OCI-LY7 (cell line): ENCODE results near the gene MVB12B. TPM values are rescaled to one million over a fixed set of nuclear protein-coding genes. Genes with fewer than 3 reads are reported as not detected.

ENCODE experiments used
- BruUV-seq: library from RNA; stranded (reverse); fragments of 400-500 nt; replicated peaks from 2 replicates; lab custom pipeline; 2021; lab: Mats Ljungman, UMichigan
- CTCF ChIA-PET: fragments of 300-600 bp; sonication (Branson Sonifier 250); formaldehyde crosslinking; loops from one replicate; lab custom pipeline; 2022; ENCODE audit warnings: antibody characterized with exemption; ENCODE audit not compliant: unreplicated experiment; lab: Charles Lee
- POLR2A ChIA-PET: fragments of 300-600 bp; sonication (Branson Sonifier 250); formaldehyde crosslinking; loops from one replicate; lab custom pipeline; 2022; ENCODE audit warnings: antibody characterized with exemption; lab: Charles Lee
- DNase-seq: peaks from one replicate; pipeline ENCODE4 v3.0.0-alpha.2; 2015; ENCODE audit warnings: low spot score
- H2AFZ ChIP-seq: fragments of 200-600 bp; sonication (generic), shearing (Covaris generic); 2 replicates; pipeline ENCODE4 v1.6.1; 2014; ENCODE audit warnings: mild to moderate bottlenecking, antibody characterized with exemption, low read length, moderate library complexity
- H3K27ac ChIP-seq: fragments of 200-600 bp; sonication (generic); 2 replicates; pipeline ENCODE4 v1.5.1; 2014; ENCODE audit warnings: mixed run types, low read depth, mild to moderate bottlenecking, moderate library complexity, low read length, inconsistent platforms; ENCODE audit not compliant: poor library complexity, severe bottlenecking
- H3K36me3 ChIP-seq: fragments of 200-600 bp; sonication (generic); 2 replicates; pipeline ENCODE4 v1.6.1; 2014; ENCODE audit warnings: mild to moderate bottlenecking, antibody characterized with exemption, low read length, moderate library complexity, mixed read lengths; ENCODE audit not compliant: insufficient read depth
- H3K4me1 ChIP-seq: fragments of 200-600 bp; sonication (generic); 2 replicates; pipeline ENCODE4 v1.5.1; 2014; ENCODE audit warnings: mild to moderate bottlenecking, low read length; ENCODE audit not compliant: insufficient read depth, poor library complexity, severe bottlenecking
- H3K4me2 ChIP-seq: fragments of 200-600 bp; sonication (generic); 2 replicates; pipeline ENCODE4 v1.6.1; 2014; ENCODE audit warnings: mild to moderate bottlenecking, low read length
- H3K4me3 ChIP-seq: fragments of 200-600 bp; sonication (generic); 2 replicates; pipeline ENCODE4 v1.5.1; 2014; ENCODE audit warnings: mild to moderate bottlenecking, low read depth, low read length; ENCODE audit not compliant: poor library complexity, severe bottlenecking
- H3K79me2 ChIP-seq: fragments of 200-600 bp; sonication (generic); 2 replicates; pipeline ENCODE4 v1.6.1; 2016; ENCODE audit warnings: low read depth, mild to moderate bottlenecking, low read length, moderate library complexity, mixed read lengths; ENCODE audit not compliant: insufficient read depth
- H3K9me2 ChIP-seq: fragments of 200-600 bp; sonication (generic); 2 replicates; pipeline ENCODE4 v1.6.1; 2016; ENCODE audit warnings: mild to moderate bottlenecking, low read length, mixed read lengths; ENCODE audit not compliant: insufficient read depth
- H3K9me3 ChIP-seq: fragments of 200-600 bp; sonication (generic); 2 replicates; pipeline ENCODE4 v1.6.1; 2014; ENCODE audit warnings: mild to moderate bottlenecking, mixed run types, low read length, mixed read lengths
- H4K20me1 ChIP-seq: fragments of 200-600 bp; sonication (generic); 2 replicates; pipeline ENCODE4 v1.6.1; 2014; ENCODE audit warnings: mild to moderate bottlenecking, antibody characterized with exemption, low read length, moderate library complexity, mixed read lengths; ENCODE audit not compliant: insufficient read depth
- EZH2phosphoT487 ChIP-seq: fragments of 200-600 bp; sonication (generic); IDR thresholded peaks from 2 replicates; pipeline ENCODE4 v1.6.1; 2018; ENCODE audit warnings: low read depth, borderline replicate concordance, mild to moderate bottlenecking, mixed run types, antibody characterized with exemption, low read length, moderate library complexity, mixed read lengths
- intact Hi-C: fragments of 100-400 bp; cut with micrococcal nuclease; formaldehyde crosslinking; loops from one replicate; pipeline ENCODE4 v1.10.0; 2022; ENCODE audit not compliant: unreplicated experiment
- total RNA-seq, 2 experiments: library from RNA; depleted of rRNA in 1 of 2; stranded (reverse); fragments of >200 nt in 1 of 2; shearing (Covaris generic) in 1 of 2; gene quantifications; 2 replicates each; pipeline ENCODE4 v1.2.3, GENCODE V29; 2014 to 2022
- TF ChIP-seq, protein P1 (sequence below): fragments of 200-600 bp; sonication (generic); conservative IDR thresholded peaks from 2 replicates; pipeline ENCODE4 v1.5.1; 2014; ENCODE audit warnings: mild to moderate bottlenecking, antibody characterized with exemption, low read length, moderate library complexity, mixed read lengths

The MVB12B gene
- total RNA-seq, 2 experiments from 2014 or later, result 1.3 TPM; not detected in 1

DNA sequence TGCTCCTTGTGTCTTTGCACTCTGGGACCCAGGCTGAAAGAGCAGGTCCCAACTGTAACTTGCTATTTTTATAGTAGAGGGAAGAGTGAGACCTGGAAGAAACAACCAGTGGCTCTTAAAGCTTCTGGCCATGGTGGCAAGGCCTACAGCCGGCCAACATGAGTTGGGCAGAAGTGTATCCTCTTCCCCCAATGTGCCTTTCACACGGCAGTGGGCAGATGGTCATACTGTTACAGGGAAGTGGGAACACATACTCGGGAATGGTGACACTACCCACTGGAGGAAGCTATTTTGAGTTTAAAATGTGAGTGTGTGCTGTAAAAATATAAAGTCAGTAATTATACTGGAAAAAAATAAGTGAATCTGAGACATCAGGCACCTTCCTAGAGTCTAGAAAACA is 116.0 kb downstream of the MVB12B start:
- no peak overlapping the region for H3K27ac ChIP-seq
- no peaks in the 10 kb centered on the region for H3K79me2 ChIP-seq
- CTCF ChIA-PET, result no interaction called here
- H3K9me3 ChIP-seq, result no peaks in the 10 kb centered on the region
- no TSS peak for BruUV-seq
- no peak overlapping the region for H3K4me3 ChIP-seq
- no peaks in the 10 kb centered on the region for H4K20me1 ChIP-seq
- DNase-seq, result no peak
- H3K4me2 ChIP-seq, result no peak overlapping the region
- H3K4me1 ChIP-seq, result no peaks in the 10 kb centered on the region
- H2AFZ ChIP-seq, result no peak overlapping the region
- intact Hi-C loops, result no loop called here
- TF ChIP-seq, protein P1, sequence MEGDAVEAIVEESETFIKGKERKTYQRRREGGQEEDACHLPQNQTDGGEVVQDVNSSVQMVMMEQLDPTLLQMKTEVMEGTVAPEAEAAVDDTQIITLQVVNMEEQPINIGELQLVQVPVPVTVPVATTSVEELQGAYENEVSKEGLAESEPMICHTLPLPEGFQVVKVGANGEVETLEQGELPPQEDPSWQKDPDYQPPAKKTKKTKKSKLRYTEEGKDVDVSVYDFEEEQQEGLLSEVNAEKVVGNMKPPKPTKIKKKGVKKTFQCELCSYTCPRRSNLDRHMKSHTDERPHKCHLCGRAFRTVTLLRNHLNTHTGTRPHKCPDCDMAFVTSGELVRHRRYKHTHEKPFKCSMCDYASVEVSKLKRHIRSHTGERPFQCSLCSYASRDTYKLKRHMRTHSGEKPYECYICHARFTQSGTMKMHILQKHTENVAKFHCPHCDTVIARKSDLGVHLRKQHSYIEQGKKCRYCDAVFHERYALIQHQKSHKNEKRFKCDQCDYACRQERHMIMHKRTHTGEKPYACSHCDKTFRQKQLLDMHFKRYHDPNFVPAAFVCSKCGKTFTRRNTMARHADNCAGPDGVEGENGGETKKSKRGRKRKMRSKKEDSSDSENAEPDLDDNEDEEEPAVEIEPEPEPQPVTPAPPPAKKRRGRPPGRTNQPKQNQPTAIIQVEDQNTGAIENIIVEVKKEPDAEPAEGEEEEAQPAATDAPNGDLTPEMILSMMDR, result no peak
- no peak for TF ChIP-seq EZH2phosphoT487
- H3K9me2 ChIP-seq, result no peaks in the 10 kb centered on the region
- POLR2A ChIA-PET, result no interaction called here
- H3K36me3 ChIP-seq, result no peaks in the 10 kb centered on the region

DNA sequence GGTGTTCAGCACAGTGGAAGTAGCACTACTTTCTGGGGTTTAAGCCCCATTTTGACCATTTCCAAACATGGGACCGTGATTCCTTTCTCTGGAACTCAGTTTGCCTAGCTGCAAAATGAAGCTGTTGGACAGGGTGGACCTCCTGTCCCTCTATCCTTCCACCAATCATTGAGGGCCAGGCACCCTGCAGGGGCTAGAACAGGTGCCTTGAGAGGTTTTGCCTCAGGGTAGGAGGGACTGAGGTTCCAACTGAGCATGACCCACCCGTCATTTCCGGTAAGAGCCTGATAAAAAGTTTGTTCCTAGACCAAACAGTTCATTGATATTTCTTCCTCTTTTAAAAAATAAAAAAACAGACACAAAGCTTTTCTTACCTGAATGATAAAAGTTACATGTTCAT is 116.5 kb downstream of the MVB12B start:
- Histone ChIP-seq H3K9me3 (no peaks in the 10 kb centered on the region), H3K27ac (no peak overlapping the region), H3K36me3 (no peaks in the 10 kb centered on the region), H3K9me2 (no peaks in the 10 kb centered on the region), H2AFZ (no peak overlapping the region), H3K4me2 (no peak overlapping the region), H4K20me1 (no peaks in the 10 kb centered on the region), H3K4me1 (no peaks in the 10 kb centered on the region), H3K79me2 (no peaks in the 10 kb centered on the region), H3K4me3 (no peak overlapping the region)
- ChIA-PET CTCF (no interaction called here), POLR2A (no interaction called here)
- intact Hi-C loops, result no loop called here
- no peak for TF ChIP-seq EZH2phosphoT487
- TF ChIP-seq, protein P1, result no peak
- no peak for DNase-seq
- no TSS peak for BruUV-seq

DNA sequence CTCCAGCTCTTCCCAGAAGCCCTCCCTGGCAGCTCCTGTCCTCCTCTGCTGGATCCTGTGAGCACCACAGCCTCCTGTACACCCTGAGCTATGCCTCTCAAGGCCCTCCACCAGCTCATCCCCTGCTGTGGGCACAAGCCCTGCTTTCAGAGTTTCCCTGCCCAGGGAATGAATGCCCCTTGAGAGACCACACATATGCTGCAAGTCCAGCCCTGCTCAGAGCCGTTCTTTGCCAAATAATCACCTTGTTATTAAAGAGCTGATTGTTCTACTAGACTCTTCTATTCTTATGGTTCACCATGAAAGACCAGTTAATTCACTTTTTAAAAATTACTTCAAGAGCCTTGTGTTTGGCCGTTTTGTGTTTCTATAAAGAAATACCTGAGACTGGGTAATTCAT is 121.5 kb downstream of the MVB12B start:
- TF ChIP-seq, protein P1, result no peak
- no peak for TF ChIP-seq EZH2phosphoT487
- no peaks in the 10 kb centered on the region for H3K79me2 ChIP-seq
- DNase-seq, result no peak
- CTCF ChIA-PET, result no interaction called here
- POLR2A ChIA-PET, result no interaction called here
- H3K9me2 ChIP-seq, result no peaks in the 10 kb centered on the region
- no peak overlapping the region for H2AFZ ChIP-seq
- BruUV-seq, result no TSS peak
- no peak overlapping the region for H3K4me2 ChIP-seq
- H3K4me1 ChIP-seq, result no peaks in the 10 kb centered on the region
- H3K4me3 ChIP-seq, result no peak overlapping the region
- intact Hi-C loops, result no loop called here
- H4K20me1 ChIP-seq, result no peaks in the 10 kb centered on the region
- H3K27ac ChIP-seq, result no peak overlapping the region
- no peaks in the 10 kb centered on the region for H3K9me3 ChIP-seq
- no peaks in the 10 kb centered on the region for H3K36me3 ChIP-seq
